ENCODE data around the gene PFDN4.

The PFDN4 gene

DNA sequence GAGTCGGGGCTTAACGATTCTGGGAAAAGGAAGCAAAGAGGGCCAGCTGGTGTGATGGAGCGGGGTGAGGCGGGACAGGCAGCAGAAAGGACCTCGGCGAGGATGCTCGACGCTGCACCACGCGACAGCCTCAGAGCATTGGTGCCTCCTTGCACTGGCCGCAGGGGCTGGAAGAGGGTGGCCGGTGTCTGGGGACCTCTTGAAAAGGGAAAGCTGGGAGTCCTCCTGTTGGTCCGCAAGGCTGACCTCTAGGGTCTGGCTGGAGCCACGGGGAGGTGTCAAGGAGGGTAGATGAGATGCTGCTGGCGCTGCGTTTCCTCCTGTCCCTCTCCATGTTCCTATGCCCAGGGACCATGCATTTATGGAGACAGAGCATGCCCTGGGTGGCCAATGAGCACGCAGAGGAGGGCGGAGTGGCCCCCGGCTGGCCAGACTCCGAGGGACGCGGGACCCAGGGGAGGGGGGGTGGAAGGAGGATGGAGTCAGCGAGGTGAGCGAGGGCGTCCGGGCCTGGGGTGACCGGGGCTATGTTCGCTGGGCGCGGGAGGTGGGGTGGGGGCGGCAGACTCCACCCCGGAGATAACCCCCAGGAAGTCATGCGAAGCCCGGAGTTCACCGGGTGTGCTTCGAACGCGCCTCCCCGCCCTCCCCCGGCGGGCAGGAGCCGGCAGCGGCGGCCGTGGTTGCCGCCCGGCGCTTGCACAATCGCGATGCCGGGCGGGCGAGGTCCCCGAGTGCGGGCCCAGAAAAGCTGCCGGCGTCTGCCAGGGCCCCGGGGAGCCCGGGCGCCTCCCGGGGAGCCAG lies 34.0 kb upstream of the PFDN4 start, which contains the start of gene CYP24A1:
CYP24A1 (minus strand) TSS at position 334 of the 804 bp plus-strand sequence. CDS start 407 bp downstream, outside the sequence.
- peak; percentile 40 for DNase-seq (ENCODE audit: low read depth, low spot score)

DNA sequence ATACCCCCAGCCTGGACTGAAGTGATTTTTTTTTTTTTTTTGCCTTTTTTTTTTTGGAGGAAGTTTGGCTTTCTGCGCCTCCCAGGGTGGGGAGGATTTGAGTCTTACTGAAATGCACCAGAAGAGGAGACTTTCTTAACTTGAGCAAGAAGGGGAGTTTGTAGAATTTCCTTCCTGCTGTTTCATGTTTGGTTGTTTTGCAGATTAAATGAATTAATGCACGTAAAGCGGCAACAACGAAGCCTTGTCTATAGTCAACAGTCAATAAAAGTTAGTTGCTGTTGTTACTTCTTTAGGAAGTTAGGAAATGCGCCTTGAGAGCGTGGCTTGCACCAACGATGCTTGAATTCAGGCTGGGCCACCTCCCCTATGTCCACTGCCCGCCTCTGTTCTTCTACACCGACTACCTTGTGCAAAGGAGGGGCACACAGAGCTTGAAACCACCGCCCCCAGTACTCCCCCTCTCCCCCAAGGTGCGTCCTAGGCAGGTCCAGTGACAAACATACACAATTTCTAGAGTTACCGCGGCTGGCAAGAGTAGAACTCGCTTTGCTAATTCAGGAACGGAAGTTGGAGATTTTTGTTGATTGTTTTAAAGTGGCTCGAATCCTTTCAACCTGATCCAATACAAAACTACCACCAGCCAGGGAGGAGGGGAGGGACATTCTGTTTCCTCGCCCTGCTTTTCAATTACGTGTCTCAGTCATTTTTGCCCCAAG lies 33.3 kb upstream of the PFDN4 start:
- peak; percentile 38 for DNase-seq (ENCODE audit: low read depth, low spot score)

DNA sequence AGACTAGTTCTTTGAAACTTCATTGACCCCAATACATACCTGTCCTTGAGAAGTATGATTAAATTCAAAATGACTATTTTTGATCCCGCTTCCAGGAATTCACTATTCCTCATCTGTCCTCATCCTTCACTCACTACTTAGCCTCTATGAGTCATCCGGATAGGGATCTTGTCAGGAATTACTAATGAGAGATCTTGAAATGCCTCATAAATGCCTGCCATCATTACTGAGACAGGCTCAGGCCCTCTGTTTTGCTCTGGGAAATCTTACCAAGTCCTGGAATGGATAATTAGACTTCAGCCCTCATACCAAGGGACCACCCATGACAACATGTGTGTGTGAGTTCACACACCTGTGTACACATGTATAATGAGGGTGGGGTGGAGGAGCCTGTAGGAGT lies 31.3 kb upstream of the PFDN4 start:
- no peak for DNase-seq (ENCODE audit: low read depth, low spot score)

DNA sequence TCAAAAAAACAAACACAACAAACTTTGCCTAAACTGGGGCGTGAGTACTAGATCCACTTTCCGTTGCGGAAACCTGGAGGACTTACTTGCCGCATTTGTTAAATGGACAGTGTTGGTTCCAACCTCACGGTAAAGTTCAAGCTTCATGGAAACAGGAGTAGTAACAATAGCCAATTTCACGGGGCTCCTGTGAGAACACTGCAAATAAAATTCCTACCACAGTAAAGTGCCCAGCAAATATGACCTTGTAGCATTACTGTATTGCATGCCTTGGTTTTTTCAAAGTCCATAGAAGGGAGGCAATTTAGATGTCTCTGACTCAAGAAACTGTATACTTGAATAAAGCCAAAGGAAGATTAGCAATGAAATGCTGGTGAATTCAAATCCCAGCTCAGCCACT lies 30.5 kb upstream of the PFDN4 start:
- no peak for DNase-seq (ENCODE audit: low read depth, low spot score)

DNA sequence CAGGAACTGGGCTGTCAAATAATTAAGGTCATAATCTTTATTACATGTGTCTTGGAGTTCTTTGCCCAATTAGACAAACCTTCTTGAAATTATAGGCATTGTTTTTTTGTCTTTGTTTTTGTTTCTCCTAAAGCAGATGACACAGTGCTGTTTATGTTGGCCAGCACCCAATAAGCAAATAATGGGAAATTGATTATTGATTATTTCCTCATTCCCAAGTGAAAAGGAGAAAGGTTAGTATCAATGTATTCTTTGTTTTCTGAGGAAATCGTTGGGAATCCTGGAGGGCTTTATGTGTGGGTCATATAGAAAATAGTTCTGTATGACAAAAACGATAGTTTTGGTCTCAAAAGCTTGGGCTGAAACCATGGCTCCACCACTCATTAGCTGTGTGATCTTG lies 29.6 kb upstream of the PFDN4 start:
- DNase-seq (ENCODE audit: low read depth, low spot score) = no peak

DNA sequence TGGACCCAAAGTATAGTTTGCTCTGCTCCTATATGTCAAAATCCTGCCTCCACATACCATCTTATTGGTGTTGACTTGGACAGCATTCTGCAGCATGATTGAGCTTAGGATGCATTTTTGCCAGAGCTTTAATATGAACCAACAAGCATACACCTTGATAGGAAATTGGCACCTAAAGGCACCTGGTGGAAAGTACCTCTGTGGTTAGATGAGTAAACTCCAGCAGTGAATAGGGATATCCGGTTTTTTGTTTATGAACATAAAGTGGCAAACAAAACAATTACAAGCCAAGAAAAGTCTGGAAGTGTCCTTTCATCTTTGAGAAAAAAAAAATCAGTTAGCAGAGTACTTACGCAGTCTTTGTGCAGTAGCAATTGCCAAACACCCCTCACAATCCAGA lies 27.9 kb upstream of the PFDN4 start:
- DNase-seq (ENCODE audit: low read depth, low spot score) = no peak

DNA sequence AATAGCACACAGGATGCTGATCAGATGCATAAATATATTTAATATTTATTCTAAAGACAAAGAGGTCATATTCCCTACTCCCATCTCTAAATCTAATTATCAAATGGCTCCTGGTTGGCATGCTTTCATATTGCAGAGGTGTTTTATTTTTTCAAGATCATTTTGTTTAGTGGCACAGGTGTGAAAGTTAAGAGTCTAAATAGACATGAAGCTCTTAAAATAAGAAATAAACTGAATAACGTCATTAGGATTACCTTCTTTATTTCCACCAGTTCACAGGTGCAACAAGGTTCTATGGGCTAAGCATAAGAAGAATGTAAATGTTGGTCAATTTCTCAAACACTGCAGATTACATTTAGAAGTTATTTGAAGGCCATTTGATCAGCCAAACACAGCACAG lies 27.0 kb upstream of the PFDN4 start:
- DNase-seq (ENCODE audit: low read depth, low spot score) = no peak

DNA sequence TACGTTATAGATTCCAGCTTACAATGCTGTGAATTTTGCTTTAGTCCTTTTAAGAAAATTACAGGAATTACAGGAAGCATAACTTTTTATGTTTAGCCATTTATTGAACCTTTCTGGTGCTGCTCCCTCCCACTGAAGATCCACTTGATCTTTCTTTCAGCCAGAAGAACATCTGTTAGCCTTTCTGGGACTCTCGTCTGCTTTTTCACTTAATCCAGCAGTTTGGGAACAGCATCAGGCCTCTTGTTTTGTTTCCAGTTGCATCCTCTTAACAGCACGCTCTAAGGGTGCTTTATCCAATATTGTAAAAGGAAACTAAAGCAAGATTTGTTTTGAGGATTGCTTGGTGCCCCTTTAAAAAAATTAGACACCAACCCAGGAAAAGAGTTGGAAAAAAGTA lies 23.8 kb upstream of the PFDN4 start:
- no peak for DNase-seq (ENCODE audit: low read depth, low spot score)

DNA sequence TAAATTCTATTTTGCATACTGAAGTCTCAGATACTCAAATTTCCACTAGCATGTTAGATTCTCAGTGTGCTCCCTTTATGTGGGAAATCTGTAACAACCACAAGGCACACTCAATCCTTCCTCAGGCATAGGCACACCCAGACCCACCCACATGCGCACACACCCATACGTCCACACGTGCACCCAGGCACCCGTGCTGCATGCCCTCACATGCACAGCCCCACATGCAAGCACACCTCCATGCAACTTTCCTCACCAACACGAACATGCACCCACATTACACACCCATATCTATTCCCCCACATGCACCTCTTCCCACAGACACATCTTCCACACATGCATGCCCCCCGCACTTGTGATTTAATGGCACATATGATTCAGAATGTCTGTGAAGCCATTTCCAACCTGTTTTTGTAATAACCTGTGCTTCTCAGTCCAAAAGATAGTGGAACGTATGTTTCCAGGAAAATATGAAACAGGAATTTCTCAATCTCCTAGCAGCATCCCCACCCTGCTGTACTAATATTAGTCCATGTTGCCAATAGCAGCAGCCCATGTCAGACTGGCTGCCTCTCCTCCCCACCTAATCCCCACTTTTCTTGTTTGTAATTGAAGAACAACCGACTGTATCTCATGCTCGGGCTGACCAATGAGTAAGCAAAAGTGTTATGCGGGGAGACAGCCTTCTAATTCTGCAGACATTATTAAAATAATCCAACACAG lies 22.8 kb upstream of the PFDN4 start:
- no peak for DNase-seq (ENCODE audit: low read depth, low spot score)

DNA sequence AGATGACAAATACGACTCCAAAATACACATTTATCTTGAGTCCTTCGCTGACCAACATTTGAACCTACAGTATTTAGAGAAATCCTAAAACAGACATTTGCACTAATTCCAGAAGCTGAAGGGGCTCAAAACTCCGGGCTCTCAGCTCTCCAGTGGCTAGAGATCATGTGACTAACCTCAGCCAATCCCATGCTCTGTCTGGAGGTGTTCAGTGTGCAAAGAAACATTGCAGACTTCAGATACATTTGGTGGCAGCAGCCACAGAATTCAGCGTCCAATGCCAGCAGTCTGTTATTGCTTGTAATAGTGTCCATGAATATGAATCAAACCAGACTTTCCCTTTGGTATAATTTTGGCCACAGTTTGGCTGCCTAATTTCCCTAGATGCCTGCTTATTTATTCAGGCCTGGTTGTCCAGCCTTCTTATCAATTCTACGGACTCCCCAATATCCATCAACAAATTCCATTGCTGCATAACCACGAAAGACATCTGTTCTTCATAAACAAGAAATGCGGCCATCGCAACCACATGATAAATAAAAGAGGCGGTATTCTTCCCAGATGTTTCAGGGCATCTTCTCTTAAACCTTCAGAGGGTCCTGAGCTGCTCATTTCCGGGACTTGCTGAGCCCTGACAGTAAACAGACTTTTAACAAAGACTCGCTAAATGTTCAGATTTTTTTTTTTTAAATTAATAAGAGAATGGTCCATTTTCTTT lies 19.6 kb upstream of the PFDN4 start:
- DNase-seq (ENCODE audit: low read depth, low spot score) = no peak

DNA sequence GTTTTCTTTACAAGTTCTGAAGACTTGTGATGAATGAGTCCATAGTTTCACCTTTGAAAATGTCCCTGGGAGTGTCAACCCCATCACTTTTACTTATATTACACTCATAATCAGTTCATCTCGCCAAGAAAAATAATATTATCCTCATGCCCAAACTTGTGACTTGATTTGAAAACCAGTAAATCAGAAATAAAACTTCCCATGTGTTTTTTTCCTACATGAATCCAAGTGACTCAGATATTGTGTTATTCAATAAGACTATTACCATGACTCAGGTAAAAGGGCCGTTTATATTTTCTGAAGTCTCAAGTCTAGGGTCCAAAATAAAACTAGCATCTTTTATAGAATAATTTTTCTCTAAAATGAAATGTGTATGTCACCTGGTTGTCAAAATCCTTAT lies 18.3 kb upstream of the PFDN4 start:
- no peak for DNase-seq (ENCODE audit: low read depth, low spot score)

DNA sequence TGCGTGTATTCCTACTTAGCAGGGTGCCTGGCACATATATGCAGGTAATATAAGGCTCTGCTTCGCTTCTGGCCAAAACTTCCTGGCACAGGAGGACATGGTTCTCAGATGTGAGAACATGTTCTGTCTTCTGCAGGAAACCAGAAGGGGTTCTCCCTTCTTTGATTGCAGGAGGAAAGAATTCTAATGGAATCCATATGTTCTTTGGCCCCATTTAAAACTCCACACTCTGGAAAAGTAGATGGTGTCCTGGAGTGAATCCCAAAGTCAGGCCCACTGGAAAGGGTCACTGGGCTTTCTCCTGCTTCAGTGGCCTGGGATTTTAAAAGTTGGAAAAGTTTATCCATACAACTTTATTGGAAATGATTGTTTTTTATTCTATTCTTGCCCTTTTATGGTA lies 17.7 kb upstream of the PFDN4 start:
- no peak for DNase-seq (ENCODE audit: low read depth, low spot score)

DNA sequence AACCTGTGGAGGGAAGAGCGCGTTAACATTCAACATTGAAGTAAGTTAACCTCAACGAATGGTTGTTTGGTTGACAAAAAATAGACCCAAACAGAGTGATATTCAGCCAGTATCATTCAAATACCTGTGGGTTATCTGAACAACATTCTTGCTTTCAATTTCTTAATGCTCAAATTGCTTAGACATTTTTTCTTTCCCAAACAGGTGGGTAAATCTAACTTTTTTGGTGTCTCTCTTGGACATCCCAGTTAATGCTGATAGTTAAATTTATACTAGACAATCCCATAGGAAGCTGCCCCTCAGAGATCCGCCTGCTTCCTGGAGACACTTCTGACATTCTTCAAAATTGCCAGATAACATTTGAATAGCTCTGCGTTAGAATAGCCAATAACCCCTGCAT lies 14.1 kb upstream of the PFDN4 start:
- no peak for DNase-seq (ENCODE audit: low read depth, low spot score)

DNA sequence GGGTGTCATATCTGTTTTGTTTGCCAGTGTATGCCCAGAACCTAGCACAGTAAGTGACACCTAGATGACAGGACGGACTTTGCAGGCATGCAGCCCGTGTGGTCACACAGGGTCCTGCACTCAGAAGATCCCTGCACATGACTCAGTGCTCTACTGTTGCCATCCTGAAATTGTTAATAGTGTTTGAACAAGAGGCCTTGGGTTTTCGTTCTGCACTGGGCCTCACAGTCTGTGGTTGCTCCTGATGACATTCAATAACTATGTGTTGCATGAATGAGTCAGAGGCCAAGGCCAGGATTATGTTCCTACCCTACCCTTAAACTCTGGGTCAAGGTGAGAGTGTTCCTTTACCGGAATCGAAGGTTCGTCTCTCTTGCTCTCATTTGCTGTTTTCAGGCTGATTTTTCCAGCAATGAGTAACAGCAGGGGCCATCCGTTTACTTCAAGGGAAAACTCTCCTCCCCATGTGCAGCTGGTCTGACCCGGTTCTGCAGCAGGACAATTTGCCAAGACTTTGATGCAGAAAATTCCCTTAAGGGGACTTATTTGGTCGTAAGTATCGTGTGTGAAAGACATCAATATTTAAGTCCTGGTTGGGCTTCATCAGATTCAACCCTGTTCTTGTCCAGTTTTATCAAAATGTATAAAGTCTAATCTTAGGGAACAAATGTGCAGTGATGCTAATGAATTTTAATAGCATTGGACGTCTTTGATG lies 13.0 kb upstream of the PFDN4 start:
- DNase-seq (ENCODE audit: low read depth, low spot score) = no peak

DNA sequence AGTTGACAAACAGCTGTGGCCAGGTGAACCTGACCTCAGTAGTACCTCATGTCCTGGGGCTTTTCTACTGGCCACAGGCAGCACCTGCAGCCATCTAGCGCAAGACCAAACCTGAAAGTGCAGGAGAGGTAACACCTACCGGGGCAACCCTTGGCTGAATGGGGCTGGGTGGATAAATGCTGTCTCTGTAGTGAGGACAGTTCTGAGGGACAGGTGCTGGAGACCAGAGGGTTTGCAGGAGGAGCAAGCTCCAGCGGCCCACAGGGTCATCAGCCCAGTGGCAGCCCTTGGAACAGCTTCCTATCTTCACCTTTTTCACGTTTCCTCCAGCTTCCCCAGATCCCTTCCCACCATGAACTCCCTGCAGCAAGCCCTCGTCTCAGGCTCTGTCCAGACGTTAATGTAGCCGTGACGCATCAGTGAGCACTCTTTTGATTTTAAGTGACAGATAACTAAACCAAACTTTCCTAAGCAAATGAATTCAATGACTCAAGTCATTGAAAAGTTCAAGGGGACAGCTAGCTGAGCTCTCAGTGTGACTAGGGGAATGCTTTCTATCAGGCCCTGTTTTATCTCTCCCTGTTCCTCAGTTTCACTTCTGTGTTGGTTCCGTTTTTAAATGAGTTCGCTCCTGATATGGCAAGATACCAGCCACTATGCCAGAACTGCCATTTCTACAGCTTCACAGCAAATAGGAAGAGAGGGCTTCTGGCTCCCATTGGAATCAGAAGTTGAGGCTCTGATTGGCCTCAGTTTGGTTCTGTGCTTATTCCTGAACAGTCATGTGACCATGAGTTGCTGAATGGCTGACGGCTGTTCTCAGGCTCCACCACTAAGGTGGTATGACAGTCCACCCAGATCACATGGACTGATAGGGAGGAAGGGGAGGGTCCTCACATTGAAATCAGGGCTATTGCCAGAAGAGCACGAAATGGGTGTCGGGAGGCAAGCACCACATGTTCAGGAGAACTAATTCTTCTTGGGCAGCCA lies 12.1 kb upstream of the PFDN4 start:
- DNase-seq (ENCODE audit: low read depth, low spot score) = no peak

DNA sequence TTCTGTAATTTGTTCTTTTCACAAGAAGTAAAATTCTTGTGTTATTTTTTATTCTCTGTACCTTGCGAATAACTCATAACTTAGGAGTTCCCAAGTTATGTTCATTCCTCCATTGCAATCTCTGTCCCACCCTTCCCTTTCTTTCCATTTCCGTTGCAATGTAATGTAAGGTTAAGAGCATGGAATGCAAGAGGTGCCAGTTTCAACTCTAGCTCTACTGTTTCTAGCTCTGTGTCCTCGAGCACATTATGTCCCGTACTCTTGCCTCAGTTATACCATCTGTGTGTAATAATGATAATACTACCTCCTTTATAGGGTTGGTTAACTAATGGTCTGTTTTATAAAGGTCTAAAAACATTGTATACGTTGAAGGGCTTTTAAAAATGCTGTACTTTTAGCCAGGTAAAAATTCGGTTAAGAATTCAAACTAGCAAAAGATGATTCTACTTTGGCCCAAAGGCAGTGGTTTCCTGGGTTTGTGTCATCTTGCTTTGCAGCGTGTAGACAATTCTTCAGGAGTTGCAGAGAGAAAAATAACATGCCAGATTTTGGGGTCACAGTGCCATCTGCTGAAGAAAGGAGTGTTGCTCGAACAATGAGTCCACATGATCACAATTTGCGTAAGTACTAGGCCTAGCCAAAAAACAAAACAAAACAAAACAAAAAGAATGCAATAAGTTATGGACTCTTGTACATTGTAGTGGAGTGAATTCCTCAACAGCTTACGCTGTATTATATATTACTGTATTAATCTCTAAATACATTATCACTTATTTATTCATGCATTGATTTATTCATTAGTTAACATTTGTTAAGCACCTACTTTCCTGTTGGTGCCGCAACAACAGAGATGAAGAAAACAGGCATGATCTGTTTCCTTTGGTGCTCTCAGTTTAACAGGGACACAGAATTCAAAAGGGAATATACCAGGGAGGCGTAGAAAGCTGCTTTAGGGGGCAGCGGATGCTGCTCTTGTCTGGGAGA lies 10.0 kb upstream of the PFDN4 start:
- no peak for DNase-seq (ENCODE audit: low read depth, low spot score)

DNA sequence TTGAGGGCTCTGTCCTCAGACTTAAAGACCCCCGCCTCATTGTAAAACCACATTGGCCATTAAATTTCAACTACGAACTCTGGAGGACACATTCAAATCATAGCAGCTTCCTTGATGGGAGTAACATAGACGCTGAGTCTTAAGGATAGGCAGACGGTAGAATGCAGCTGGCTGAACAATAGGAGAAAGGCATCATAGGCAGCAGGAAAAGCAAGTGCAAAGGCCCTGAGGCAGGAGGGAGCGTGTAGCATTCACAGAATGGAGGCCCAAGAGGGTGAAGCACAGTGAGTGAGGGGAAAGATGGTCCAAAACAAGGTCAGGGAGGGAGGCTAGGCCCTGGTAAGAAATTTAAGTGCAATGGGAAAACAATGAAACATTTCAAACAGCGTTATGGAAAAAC lies 8.6 kb upstream of the PFDN4 start:
- no peak for DNase-seq (ENCODE audit: low read depth, low spot score)

DNA sequence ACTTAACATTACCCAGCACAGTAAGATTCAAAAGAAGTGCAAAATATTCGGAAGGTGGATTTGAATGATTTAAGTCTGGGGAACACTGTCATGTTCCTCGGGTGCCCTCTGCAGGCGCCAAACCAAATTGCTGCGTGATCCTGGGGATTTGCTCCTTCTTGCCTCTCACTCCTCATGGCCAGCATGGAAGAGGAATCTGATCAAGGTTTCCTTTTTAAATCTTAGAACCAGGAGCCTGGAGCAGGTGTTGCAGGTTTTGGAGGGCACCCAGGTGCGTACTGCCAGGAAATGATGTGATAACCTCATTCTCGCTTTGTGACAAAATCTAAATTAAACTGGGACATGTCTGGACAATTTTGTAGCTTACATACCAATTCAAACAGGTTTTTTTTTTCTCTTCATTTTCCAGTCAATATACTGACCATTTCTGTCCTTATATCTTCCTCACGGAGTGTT lies 8.1 kb upstream of the PFDN4 start:
- DNase-seq (ENCODE audit: low read depth, low spot score) = peak; percentile 93

Data from ELF-1 (cell line).